PC-9 (cell line): ENCODE data around the gene STARD8. TPM values are rescaled to one million over a fixed set of nuclear protein-coding genes. Genes with fewer than 3 reads are reported as not detected.

Experiments
- BruUV-seq: library from RNA; stranded (reverse); fragments of 400-500 nt; replicated peaks from 2 replicates; lab custom pipeline; 2021; lab: Mats Ljungman, UMichigan
- CTCF ChIA-PET: fragments of 300-600 bp; sonication (Branson Sonifier 250); formaldehyde crosslinking; loops from one replicate; lab custom pipeline; 2022; ENCODE audit warnings: antibody characterized with exemption; lab: Charles Lee
- POLR2A ChIA-PET: fragments of 300-600 bp; sonication (Branson Sonifier 250); formaldehyde crosslinking; loops from one replicate; lab custom pipeline; 2022; ENCODE audit warnings: antibody characterized with exemption; ENCODE audit not compliant: unreplicated experiment; lab: Charles Lee
- DNase-seq, 2 experiments: peaks; one replicate each; pipeline versions ENCODE4 v3.0.0 to v3.0.0-alpha.2; 2015 to 2022; ENCODE audit warnings: mixed read lengths in 1 of 2
- H2AFZ ChIP-seq: fragments of 200-600 bp; sonication (generic); 2 replicates; pipeline ENCODE4 v1.8.1; 2017; ENCODE audit warnings: antibody characterized with exemption
- H3F3A ChIP-seq: fragments of 200-600 bp; sonication (generic); 2 replicates; pipeline ENCODE4 v1.8.1; 2017; ENCODE audit warnings: antibody characterized with exemption, mild to moderate bottlenecking, low read depth; ENCODE audit not compliant: insufficient read depth
- H3K27ac ChIP-seq: fragments of 200-600 bp; sonication (generic); 2 replicates; pipeline ENCODE4 v1.6.1; 2016; ENCODE audit warnings: mixed run types
- H3K27me3 ChIP-seq: fragments of 200-600 bp; sonication (generic); 2 replicates; pipeline ENCODE4 v1.6.1; 2016; ENCODE audit warnings: low read depth, mixed run types; ENCODE audit not compliant: insufficient read depth
- H3K36me3 ChIP-seq: fragments of 200-600 bp; sonication (generic); 2 replicates; pipeline ENCODE4 v1.6.1; 2016; ENCODE audit warnings: low read depth, mixed run types
- H3K4me1 ChIP-seq: fragments of 200-600 bp; sonication (generic); replicated peaks from 2 replicates; pipeline ENCODE4 v1.6.1; 2016; ENCODE audit warnings: mixed run types; ENCODE audit not compliant: insufficient read depth
- H3K4me2 ChIP-seq: fragments of 200-600 bp; sonication (generic); 2 replicates; pipeline ENCODE4 v1.6.1; 2017; ENCODE audit warnings: mixed run types
- H3K4me3 ChIP-seq: fragments of 200-600 bp; sonication (generic); 2 replicates; pipeline ENCODE4 v1.6.1; 2016; ENCODE audit warnings: mixed run types
- H3K79me2 ChIP-seq: fragments of 200-600 bp; sonication (generic); 2 replicates; pipeline ENCODE4 v1.6.1; 2017; ENCODE audit warnings: low read depth, mixed run types
- H3K9me2 ChIP-seq: fragments of 200-600 bp; sonication (generic); 2 replicates; pipeline ENCODE4 v1.8.1; 2017; ENCODE audit warnings: mild to moderate bottlenecking; ENCODE audit not compliant: insufficient read depth
- H3K9me3 ChIP-seq: fragments of 200-600 bp; sonication (generic); 2 replicates; pipeline ENCODE4 v1.8.1; 2016; ENCODE audit warnings: low read depth; ENCODE audit not compliant: insufficient read depth
- H4K20me1 ChIP-seq: fragments of 200-600 bp; sonication (generic); 2 replicates; pipeline ENCODE4 v1.8.1; 2017; ENCODE audit not compliant: insufficient read depth
- CTCF ChIP-seq: fragments of 200-600 bp; sonication (generic); conservative IDR thresholded peaks from 2 replicates; pipeline ENCODE4 v1.6.1; 2017; ENCODE audit warnings: mixed run types, antibody characterized with exemption, mild to moderate bottlenecking, moderate library complexity
- EZH2 ChIP-seq: fragments of 200-600 bp; sonication (generic); IDR thresholded peaks from 2 replicates; pipeline ENCODE4 v1.8.0; 2017; ENCODE audit warnings: antibody characterized with exemption, low read depth
- intact Hi-C: fragments of 100-400 bp; cut with micrococcal nuclease; formaldehyde crosslinking; loops from one replicate; pipeline ENCODE4 v1.10.0; 2022; ENCODE audit not compliant: unreplicated experiment
- total RNA-seq: library from RNA; stranded (reverse); gene quantifications from 2 replicates; pipeline ENCODE4 v1.2.3, GENCODE V29; 2021

The STARD8 gene
- total RNA-seq, 1 experiment from 2014 or later = 2.2 TPM

- no peak for TF ChIP-seq CTCF
- TF ChIP-seq EZH2 = no peak
- DNase-seq = no peak
- no TSS peak for BruUV-seq
- Histone ChIP-seq H3K4me2 (no peak overlapping the region), H3K27me3 (no peaks in the 10 kb centered on the region), H3F3A (no peaks in the 10 kb centered on the region), H3K79me2 (no peaks in the 10 kb centered on the region), H3K9me3 (no peaks in the 10 kb centered on the region), H3K36me3 (no peaks in the 10 kb centered on the region), H3K27ac (no peak overlapping the region), H3K4me1 (no peaks in the 10 kb centered on the region), H3K9me2 (no peaks in the 10 kb centered on the region), H2AFZ (no peak overlapping the region), H4K20me1 (no peaks in the 10 kb centered on the region), H3K4me3 (no peak overlapping the region)
- POLR2A ChIA-PET = no interaction called here
- CTCF ChIA-PET = no interaction called here
- intact Hi-C loops = no loop called here
Observed at GRCh38 chrX:68669094-68669860, 21.8 kb downstream of the STARD8 start.

- BruUV-seq = no TSS peak
- POLR2A ChIA-PET = no interaction called here
Observed at GRCh38 chrX:68669871-68670270, 22.4 kb downstream of the STARD8 start.

GRCh38 chrX:68671221-68671620, 23.8 kb downstream of the STARD8 start:
- BruUV-seq = no TSS peak
- Histone ChIP-seq H3K27ac (no peak overlapping the region), H3F3A (no peaks in the 10 kb centered on the region), H3K79me2 (no peaks in the 10 kb centered on the region), H4K20me1 (no peaks in the 10 kb centered on the region), H3K9me2 (no peaks in the 10 kb centered on the region), H2AFZ (no peak overlapping the region), H3K9me3 (no peaks in the 10 kb centered on the region), H3K36me3 (no peaks in the 10 kb centered on the region), H3K27me3 (no peaks in the 10 kb centered on the region), H3K4me3 (no peak overlapping the region), H3K4me2 (no peak overlapping the region), H3K4me1 (no peaks in the 10 kb centered on the region)
- TF ChIP-seq CTCF (no peak), EZH2 (no peak)
- CTCF ChIA-PET = no interaction called here
- no peak for DNase-seq
- intact Hi-C loops = no loop called here
- POLR2A ChIA-PET = no interaction called here

More at GRCh38 chrX:68669871-68670270, 22.4 kb downstream of the STARD8 start:
- no peaks in the 10 kb centered on the region for H3F3A ChIP-seq
- H2AFZ ChIP-seq = no peak overlapping the region
- no peaks in the 10 kb centered on the region for H3K79me2 ChIP-seq
- H3K9me3 ChIP-seq = no peaks in the 10 kb centered on the region
- CTCF ChIA-PET = no interaction called here
- no peak overlapping the region for H3K4me2 ChIP-seq
- no peaks in the 10 kb centered on the region for H3K27me3 ChIP-seq
- H3K9me2 ChIP-seq = no peaks in the 10 kb centered on the region
- intact Hi-C loops = no loop called here
- no peak for DNase-seq
- no peak overlapping the region for H3K4me3 ChIP-seq
- no peaks in the 10 kb centered on the region for H3K4me1 ChIP-seq
- TF ChIP-seq EZH2 = no peak
- TF ChIP-seq CTCF = no peak
- H4K20me1 ChIP-seq = no peaks in the 10 kb centered on the region
- no peak overlapping the region for H3K27ac ChIP-seq
- no peaks in the 10 kb centered on the region for H3K36me3 ChIP-seq
